GM10248 (cell line): ENCODE results near the gene NTSR1.

Experiments
- CTCF ChIA-PET: fragments of 300-600 bp; sonication (Branson Sonifier 250); formaldehyde crosslinking; extraction: SDS; loops from one replicate; lab custom pipeline; 2021; ENCODE audit warnings: antibody characterized with exemption; lab: Yijun Ruan, JAX
- POLR2A ChIA-PET: fragments of 350-650 bp; sonication (Branson Sonifier 250); formaldehyde crosslinking; extraction: SDS; loops from one replicate; lab custom pipeline; 2020; ENCODE audit warnings: antibody characterized with exemption; lab: Yijun Ruan, JAX
- DNase-seq: peaks from one replicate; pipeline ENCODE4 v3.0.0; 2012; ENCODE audit errors: extremely low spot score
- CTCF ChIP-seq: IDR thresholded peaks from 2 replicates; pipeline ENCODE4 v1.5.1; 2012; ENCODE audit warnings: mild to moderate bottlenecking, low read depth; ENCODE audit errors: extremely low read depth, missing control alignments, control extremely low read depth

NTSR1 gene

GRCh38 chr20:62794007-62794724, 85.5 kb downstream of the NTSR1 start:
- ChIA-PET POLR2A (interaction anchor here (0.8 to 1.0 kb wide), 3 partner anchors 14 to 143 kb away, joined by 3 to 4 read pairs (median 3); partner anchors contain the start of gene TCFL5), CTCF (interaction anchor here (1.1 to 2.0 kb wide), 6 partner anchors 14 to 493 kb away, joined by 3 to 9 read pairs (median 4); no protein-coding TSS in a partner anchor)
- TF ChIP-seq CTCF, result no peak
- peak; percentile 96 for DNase-seq

DNA sequence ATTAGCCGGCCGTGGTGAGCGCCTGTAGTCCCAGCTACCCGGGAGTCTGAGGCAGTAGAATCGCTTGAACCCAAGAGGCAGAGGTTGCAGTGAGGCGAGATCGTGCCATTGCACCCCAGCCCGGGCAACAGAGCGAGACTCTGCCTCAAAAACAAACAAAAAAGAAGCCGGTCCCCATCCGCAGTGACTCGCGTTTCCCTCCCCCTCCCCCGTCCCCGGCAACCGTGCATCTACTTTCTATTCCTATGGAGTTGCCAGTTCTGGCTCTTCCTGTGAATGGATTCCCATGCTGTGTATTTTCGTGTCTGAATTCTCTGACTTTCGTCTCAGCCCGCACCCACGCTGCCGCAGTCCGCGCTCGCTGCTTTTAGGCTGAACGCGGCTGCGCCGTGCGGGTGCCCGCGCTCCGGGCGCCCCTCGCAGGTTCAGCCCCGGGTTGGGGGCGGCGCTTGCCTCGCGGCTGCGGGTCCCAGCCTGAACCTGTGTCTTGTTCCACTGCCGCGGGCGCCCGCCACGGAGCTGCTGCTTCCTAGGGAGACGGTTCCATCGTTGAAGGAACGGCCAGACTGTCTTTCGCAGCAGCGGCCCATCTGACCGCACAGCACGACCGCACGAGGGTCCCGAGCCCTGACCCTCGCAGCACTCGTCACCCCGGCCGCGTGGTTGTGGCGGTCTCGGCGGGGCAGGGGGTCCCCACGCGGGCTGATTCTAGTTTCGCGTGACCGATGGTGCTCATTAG, 86.6 kb downstream of the NTSR1 start:
- DNase-seq, result no peak
- ChIA-PET POLR2A (no interaction called here), CTCF (interaction anchor here (1.4 to 2.0 kb wide), 4 partner anchors 14 to 494 kb away, joined by 3 to 9 read pairs (median 4); no protein-coding TSS in a partner anchor)
- TF ChIP-seq CTCF, result no peak

DNA sequence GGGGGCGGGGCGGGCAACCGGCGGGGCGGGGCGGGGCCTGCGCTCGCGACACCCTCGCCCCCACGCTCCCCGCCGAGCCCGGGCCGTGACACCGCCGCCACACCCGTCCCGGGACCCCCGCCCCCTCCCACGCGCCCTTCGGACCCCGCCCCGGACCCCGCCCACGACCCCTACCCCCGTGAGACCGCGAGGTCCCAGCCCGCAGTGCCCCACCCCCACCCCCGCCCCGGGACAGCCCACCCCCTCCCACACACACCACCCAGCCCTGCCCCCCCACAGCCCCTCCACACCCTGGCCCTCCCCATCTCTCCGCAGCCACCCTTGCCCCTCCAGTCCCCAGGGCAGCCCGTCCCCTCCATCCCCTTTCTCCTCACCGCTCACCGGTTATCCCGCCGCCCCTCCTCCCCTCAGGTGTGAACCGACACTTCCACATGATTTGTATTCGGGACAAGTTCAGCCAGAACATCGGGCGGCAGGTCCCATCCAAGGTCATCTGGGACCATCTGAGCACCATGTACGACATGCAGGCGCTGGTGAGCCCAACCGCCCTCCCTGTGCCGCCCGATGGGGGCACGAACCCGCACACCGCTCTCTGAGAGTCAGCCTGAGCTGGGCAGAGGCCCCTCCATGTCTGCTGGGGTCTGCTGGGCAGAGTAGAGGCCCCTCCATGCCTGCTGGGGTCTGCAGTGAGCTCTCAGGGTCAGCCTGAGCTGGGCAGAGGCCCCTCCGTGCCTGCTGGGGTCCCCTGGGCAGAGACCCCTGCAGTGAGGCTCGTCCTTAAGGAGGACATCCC, 88.3 kb downstream of the NTSR1 start:
- no peak for DNase-seq
- ChIA-PET CTCF (interaction anchor here (1.0 to 2.4 kb wide), 3 partner anchors 12 to 414 kb away, joined by 3 to 24 read pairs (median 5); no protein-coding TSS in a partner anchor), POLR2A (interaction anchor here (0.6 kb wide), 2 partner anchors 122 to 457 kb away, joined by 3 to 5 read pairs; no protein-coding TSS in a partner anchor)

DNA sequence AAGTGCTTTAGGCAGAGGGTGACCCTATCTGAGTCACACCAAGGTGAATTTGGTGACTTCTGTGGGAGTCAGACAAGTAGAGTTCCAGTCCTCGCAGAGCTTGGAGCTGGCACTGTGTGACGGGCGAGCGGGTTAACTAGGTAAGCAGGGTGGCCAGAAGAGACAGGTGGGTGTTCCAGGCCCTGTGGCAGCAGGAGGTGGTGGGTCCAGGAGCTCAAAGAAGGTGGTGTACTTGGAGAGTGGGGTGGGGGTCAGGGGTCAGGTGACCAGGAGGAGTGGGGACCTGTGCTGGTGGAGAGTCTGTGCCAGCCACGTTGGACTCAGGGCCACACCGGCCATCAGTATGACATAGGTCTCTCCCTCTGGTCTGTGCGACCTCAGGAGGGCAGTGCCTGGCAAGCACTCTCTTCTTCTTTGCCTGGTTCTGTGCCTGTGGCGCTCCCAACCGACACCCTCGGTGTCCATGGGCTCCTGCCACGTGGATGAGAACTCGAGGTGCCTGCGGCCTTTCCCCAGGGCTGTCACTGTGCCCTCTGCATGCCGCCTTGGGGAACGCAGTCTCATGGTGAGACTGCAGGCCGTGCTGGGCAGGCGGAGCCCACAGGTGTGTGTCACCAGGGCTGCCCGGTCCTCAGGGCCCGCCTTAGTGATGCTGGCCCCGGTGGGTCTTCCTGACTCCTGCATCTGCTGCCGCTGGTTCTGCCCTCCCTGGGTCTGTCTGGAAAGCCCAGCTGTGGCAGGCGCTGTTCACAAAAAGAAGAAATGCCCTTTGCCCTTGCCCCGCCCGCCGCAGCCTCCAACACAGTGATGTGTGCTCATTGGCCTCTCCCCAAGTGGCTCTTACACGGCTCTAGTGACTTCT, 89.3 kb downstream of the NTSR1 start:
- POLR2A ChIA-PET, result no interaction called here
- DNase-seq, result no peak
- TF ChIP-seq CTCF, result no peak
- CTCF ChIA-PET, result interaction anchor here (2.4 kb wide), 1 partner anchor 10 kb away, joined by 24 read pairs; no protein-coding TSS in a partner anchor

More for the DNA sequence above, 88.3 kb downstream of the NTSR1 start:
- TF ChIP-seq CTCF, result no peak

GRCh38 chr20:62799036-62799435, 90.4 kb downstream of the NTSR1 start:
- POLR2A ChIA-PET, result no interaction called here
- TF ChIP-seq CTCF, result no peak
- DNase-seq, result no peak
- CTCF ChIA-PET, result interaction anchor here (1.0 kb wide), 1 partner anchor 9 kb away, joined by 3 read pairs; no protein-coding TSS in a partner anchor
